Endothelial cell of umbilical vein (primary cell): ENCODE measurements around the gene HNMT.

ENCODE experiments used
- CTCF ChIP-seq, 2 donors: IDR thresholded peaks; 1 replicate in 1 of 2; 2 replicates in 1 of 2; pipeline ENCODE4 v1.5.1; 2011; ENCODE audit warnings: low read length in 2 of 2, mild to moderate bottlenecking in 2 of 2, moderate library complexity in 2 of 2, control low read depth in 1 of 2, inconsistent platforms in 1 of 2, low read depth in 1 of 2; ENCODE audit not compliant: insufficient read depth in 1 of 2; ENCODE audit errors: extremely low read depth in 1 of 2
- EZH2 ChIP-seq: IDR thresholded peaks from 2 replicates; pipeline ENCODE4 v1.6.1; 2012; ENCODE audit warnings: borderline replicate concordance, low read depth, mild to moderate bottlenecking, moderate library complexity, low read length, inconsistent platforms; ENCODE audit not compliant: severe bottlenecking
- GATA2 ChIP-seq: IDR thresholded peaks from 2 replicates; pipeline ENCODE4 v1.7.0; 2011; ENCODE audit warnings: low read depth, mild to moderate bottlenecking, moderate library complexity, mixed read lengths, low read length; ENCODE audit not compliant: insufficient read length, insufficient read depth
- MAX ChIP-seq: IDR thresholded peaks from 2 replicates; pipeline ENCODE4 v1.6.1; 2011; ENCODE audit not compliant: insufficient read depth, insufficient read length
- MYC ChIP-seq: IDR thresholded peaks from one replicate; pipeline ENCODE4 v1.6.1; 2011; ENCODE audit warnings: mild to moderate bottlenecking, low read depth, low read length
- POLR2A ChIP-seq: IDR thresholded peaks from 2 replicates; pipeline ENCODE4 v1.6.1; 2012; ENCODE audit warnings: low read depth, mild to moderate bottlenecking, control low read depth, low read length
- POLR2AphosphoS5 ChIP-seq: IDR thresholded peaks from 2 replicates; pipeline ENCODE4 v1.6.1; 2012; ENCODE audit warnings: low read depth, mild to moderate bottlenecking, control low read depth, low read length, moderate library complexity; ENCODE audit not compliant: insufficient read depth

GRCh38 chr2:137939026-137939425 lies 25.2 kb upstream of the HNMT start:
- no peak for TF ChIP-seq POLR2AphosphoS5
- TF ChIP-seq CTCF (IDR thresholded peaks at IDR 0.05; ENCODE audit: extremely low read depth in 1 of 2, insufficient read depth in 1 of 2, low read depth in 1 of 2, low read length in 2 of 2) = no peak
- TF ChIP-seq EZH2 = no peak
- TF ChIP-seq POLR2A = no peak
- TF ChIP-seq GATA2 = no peak
- no peak for TF ChIP-seq MYC
- TF ChIP-seq MAX = no peak
